Activated CD4-positive, alpha-beta T cell treated with anti-CD3 and anti-CD28 coated beads, Interleukin-2, amount 50 U/mL, for 24 hours (primary cell): Measurements from ENCODE around the gene SPIRE1.
"Not testable (repeated sequence)": the region's sequence is repeated elsewhere in the genome, so short reads cannot be mapped to it uniquely, and the experiment has no call there.

Experiments used
- DNase-seq, 2 donors: peaks; one replicate each; pipeline ENCODE4 v3.0.0-alpha.2; 2020; ENCODE audit warnings: low read depth in 1 of 2, low spot score in 1 of 2

The SPIRE1 gene

GRCh38 chr18:12423393-12423792 is 234.5 kb downstream of the SPIRE1 start:
- DNase-seq = no peak

DNA sequence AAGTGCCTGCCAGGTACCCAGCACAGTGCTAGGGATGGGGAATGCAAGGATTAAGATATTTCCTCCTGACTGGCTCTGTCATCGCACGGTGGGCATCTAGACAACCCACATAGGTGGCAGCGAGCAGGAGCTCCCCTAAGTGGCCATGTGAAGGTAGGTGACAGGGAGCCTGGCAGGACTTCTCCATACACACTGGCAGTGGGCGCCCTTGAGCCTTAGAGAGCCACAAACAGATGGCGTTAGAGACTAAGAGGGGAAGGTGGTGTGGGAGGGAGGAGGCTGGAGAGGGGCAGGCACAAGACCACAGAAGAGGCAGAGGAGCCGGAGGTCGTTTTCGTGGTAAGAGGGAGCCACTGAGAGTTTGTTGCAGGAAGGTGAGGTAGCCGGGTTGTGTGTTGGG is 235.0 kb downstream of the SPIRE1 start:
- no peak for DNase-seq

- no peak for DNase-seq
Measured at GRCh38 chr18:12421732-12422131, 236.2 kb downstream of the SPIRE1 start.

DNA sequence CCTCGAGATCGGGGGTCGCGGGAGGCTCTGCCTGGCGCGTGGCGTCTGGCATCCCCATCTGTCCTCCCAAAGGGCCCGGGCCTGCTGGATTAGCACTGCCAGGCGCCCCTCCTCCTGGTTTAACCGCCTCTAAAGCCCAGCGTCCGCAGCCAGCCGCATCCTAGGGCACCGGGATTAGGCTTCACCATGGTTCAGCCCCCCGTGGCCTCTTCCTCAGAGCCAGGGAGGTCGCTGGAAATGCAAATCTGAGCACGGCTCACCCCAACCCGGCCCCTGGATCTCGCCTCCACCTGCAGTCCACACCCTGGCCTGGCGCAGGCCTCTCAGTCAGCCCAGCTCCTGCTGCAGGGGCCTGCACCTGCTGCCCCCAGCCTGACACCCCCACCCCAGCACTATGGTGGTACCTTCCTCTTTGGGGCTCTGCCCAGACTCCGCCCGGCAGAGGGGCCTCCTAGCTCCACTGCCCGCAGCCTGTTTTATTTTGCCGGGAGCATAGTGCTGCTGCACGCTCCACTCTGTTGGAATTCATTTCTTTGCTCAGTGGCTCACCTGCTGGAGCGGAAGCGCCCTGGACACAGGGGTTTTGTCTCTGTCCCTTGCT is 237.0 kb downstream of the SPIRE1 start:
- DNase-seq = no peak

DNA sequence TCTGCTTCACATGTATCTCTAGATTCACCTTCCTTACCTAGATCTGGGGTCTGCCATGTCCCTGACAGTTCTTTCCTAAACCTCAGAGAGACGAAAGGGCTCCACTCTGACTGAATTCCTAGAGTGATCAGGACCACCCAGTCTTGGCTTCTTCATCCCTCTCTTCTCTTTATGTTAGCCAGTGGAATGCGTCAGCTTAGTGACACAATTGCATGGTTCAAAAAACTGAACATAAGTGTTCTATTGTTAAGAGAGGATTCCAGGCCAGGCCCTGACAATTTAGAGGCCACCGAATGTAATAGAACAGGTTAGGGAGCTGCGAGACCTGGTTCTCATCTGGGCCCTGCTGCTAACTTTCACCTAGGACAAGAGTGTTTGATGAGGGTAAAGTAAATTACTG is 240.2 kb downstream of the SPIRE1 start:
- no peak for DNase-seq

DNA sequence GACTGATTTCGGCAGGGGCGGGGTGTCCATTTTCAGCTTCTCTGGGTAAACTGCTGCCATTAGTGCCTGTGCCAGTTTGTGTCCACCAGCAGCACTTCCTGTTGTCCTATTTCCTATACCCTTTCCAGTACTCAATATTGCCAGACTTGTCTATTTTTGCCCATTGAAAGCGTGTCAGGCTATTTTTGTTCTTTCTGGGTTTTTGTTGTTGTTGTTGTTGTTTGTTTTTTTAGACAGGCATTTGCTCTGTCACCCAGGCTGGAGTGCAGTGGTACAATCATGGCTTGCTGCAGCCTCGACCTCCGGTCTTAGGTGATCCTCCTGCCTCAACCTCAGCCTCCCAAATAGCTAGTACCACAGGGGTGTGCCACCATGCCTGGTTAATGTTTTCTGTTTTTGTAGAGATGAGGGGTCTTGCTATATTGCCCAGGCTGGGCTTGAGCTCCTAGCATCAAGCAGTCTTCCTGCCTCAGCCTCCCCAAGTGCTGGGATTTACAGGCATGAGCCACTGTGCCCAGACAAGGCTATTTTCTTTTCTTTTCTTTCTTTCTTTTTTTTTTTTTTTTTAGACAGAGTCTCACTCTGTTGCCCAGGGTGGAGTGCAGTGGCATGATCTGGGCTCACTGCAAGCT is 241.7 kb downstream of the SPIRE1 start:
- no peak for DNase-seq

- no peak for DNase-seq
Measured at GRCh38 chr18:12411456-12411855, 246.5 kb downstream of the SPIRE1 start.

GRCh38 chr18:12410747-12411146 is 247.2 kb downstream of the SPIRE1 start:
- DNase-seq = not testable (repeated sequence)

- DNase-seq = no peak
Measured at GRCh38 chr18:12410081-12410481, 247.8 kb downstream of the SPIRE1 start.

GRCh38 chr18:12409469-12409868 is 248.4 kb downstream of the SPIRE1 start:
- no peak for DNase-seq

DNA sequence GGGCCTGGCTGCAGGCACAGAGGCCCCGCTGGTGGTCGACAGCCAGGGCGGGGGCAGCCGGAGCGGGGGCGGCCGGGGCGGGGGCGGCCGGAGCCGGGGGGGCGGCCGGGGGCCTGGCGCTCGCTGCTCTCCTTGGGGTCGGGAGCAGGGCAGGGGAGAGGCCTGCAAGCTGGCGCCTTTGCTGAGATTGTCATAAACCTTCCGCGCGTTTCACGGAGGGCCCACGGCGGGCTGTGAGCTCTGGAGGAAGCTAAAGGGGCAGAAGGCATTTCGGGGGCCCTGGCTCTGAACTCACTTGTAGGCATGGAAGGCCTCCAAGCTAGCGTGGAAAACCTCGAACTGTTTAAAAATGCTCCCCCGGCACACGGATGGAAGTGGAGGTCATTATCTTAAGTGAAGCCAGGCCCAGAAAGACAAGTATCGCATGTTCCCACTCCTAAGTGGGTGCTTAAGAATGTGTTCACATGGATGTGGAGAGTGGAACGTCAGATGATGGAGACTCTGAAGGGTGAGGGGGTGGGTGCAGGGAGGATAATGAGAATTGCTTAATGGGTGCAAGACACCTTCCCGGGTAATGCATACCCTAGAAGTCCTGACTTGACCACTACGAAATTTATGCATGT is 249.5 kb downstream of the SPIRE1 start:
- peak in 1 of 2 donors; percentile 7 for DNase-seq

DNA sequence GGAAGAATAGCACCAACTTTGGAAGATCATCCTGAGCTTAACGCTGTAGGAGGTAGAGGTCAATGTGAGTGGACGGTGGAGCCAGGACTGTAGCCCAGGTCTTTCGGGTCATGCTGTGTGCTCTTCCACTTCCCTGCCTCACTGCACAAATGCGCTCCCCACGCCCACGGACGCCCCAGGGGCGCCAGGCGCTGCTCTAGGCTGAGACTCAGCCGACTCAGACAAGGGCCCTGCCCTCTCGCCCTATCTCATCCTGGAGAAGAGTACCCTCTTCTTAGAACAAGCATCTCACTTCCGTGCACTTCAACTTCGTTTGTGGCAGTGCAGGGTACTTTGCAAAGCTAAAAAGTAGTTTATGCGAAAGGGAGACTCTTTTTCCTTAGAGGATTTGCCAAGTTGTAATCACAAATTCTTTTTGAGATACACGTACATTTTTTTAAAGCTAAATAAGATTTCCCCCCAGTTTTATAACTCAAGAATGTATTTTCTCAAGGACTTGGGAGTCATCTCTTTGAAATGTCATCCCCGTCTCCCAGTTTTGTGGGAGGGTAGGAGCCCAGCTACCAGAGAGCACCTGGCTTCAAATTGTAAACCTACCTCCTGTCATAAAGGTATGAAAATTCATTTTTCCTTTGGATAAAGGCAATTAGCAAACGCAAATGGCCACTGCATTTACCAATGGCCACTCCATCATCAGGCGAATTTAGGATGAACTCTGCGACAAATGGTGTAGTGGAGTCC is 251.4 kb downstream of the SPIRE1 start:
- DNase-seq = no peak

DNA sequence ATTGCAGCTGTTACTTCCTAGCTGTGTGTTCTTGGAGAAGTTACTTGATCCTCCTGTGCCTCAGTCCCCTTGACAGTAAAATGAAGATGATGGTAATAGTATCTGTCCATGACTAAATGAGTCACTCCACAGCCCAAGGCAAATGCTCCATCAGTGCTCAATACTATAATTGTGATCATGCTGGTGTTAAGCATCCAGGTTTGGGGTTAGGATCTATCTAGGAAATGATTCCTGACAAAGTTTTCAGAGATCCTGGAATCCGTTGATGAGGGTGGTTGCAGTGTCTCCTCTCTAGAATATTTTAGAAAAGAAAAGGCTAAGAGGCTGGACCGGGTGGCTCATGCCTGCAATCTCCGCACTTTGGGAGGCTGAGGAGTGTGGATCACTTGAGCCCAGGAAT is 252.8 kb downstream of the SPIRE1 start:
- DNase-seq = no peak

GRCh38 chr18:12403601-12404506 is 254.1 kb downstream of the SPIRE1 start:
- DNase-seq = no peak

- DNase-seq = no peak
Measured at GRCh38 chr18:12401881-12402280, 256.0 kb downstream of the SPIRE1 start.

GRCh38 chr18:12399231-12399630 is 258.7 kb downstream of the SPIRE1 start:
- no peak for DNase-seq

- DNase-seq = no peak
Measured at GRCh38 chr18:12398625-12399024, 259.3 kb downstream of the SPIRE1 start.

- no peak for DNase-seq
Measured at GRCh38 chr18:12397793-12398192, 260.1 kb downstream of the SPIRE1 start.

DNA sequence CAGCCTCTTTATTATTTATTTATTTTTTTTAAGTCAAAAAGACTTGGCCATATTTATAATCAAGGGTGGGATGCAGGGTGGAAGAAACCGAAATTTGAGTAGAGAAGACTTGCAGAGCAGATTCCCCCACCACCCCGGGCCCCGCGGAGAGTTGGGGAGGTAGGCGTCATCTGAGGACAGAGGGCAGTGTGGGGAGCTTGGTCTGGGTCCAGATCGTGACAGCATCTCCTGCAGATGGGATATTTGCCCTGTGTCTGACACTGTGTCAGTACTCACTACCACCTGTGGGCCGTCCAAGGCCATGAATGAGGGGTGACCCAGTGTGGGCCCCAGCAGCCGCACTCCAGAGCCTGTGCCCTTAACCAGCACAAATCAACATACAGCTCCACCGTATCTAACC is 260.7 kb downstream of the SPIRE1 start:
- DNase-seq = no peak
